Measurements from ENCODE around the gene CARNS1. TPM values are rescaled to one million over a fixed set of nuclear protein-coding genes. Genes with fewer than 3 reads are reported as not detected.

The CARNS1 gene
- total RNA-seq, 6 experiments from 2014 or later: 0.05 to 0.14 (median 0.06) TPM; not detected in 1

DNA sequence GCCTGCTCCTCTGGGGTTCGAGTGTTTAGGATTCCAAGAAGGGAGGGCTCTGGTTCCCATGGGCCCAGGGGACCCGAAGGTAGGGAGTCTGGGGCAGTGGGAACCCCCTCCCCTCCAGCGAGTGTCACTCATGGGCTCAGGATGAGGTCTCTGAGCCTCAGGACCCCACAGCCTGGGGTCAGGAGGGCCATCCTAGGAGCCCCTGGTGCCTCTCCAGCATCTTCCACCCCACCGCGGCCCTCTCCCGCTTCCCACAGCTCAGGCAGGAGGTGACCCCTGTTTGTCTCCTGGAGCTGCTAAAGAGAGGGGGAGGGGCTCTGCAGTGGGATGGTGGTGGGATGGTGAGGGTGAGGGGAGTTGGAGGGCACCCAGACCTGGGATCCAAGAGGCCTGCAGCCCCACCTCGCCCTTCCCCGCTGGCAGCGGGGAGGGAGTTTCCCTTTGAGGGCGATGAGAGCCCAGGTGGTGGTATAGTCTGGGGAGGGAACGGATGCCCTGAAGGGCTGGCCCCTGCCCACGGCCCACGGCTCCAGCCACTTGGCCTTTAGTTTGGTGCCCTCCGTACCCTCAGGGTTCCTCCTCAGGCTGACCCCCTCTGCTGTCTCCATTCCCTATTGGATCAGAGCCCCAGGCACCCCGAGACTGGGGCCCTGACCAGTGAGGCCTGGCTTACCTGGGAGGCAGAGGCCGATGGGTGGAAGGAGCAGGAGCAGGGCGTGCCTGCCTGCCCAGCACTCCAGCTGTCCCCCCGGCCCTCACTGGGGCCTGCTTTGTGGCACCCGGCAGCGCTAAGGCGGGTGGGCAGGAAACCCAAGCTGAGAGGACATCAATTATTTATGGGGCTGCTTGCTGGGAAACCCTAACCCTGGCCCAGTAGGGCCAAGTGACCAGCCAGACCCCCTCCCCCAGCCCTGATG lies 38.6 kb downstream of the CARNS1 start:
- no peak overlapping the region for H3K4me3 Mint-ChIP-seq
- peaks cover 13% of the 10 kb centered on the region for H3K27me3 Mint-ChIP-seq (ENCODE audit: insufficient read depth)
- H3K36me3 Mint-ChIP-seq (ENCODE audit: low read depth): no peaks in the 10 kb centered on the region
- H3K4me1 Mint-ChIP-seq (ENCODE audit: low read depth): no peaks in the 10 kb centered on the region
- TF ChIP-seq, protein P1, sequence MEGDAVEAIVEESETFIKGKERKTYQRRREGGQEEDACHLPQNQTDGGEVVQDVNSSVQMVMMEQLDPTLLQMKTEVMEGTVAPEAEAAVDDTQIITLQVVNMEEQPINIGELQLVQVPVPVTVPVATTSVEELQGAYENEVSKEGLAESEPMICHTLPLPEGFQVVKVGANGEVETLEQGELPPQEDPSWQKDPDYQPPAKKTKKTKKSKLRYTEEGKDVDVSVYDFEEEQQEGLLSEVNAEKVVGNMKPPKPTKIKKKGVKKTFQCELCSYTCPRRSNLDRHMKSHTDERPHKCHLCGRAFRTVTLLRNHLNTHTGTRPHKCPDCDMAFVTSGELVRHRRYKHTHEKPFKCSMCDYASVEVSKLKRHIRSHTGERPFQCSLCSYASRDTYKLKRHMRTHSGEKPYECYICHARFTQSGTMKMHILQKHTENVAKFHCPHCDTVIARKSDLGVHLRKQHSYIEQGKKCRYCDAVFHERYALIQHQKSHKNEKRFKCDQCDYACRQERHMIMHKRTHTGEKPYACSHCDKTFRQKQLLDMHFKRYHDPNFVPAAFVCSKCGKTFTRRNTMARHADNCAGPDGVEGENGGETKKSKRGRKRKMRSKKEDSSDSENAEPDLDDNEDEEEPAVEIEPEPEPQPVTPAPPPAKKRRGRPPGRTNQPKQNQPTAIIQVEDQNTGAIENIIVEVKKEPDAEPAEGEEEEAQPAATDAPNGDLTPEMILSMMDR (IDR thresholded peaks at IDR 0.05): no peak
- no peak overlapping the region for H3K27ac Mint-ChIP-seq
- no peaks in the 10 kb centered on the region for H3K9me3 Mint-ChIP-seq
- no peak for DNase-seq

DNA sequence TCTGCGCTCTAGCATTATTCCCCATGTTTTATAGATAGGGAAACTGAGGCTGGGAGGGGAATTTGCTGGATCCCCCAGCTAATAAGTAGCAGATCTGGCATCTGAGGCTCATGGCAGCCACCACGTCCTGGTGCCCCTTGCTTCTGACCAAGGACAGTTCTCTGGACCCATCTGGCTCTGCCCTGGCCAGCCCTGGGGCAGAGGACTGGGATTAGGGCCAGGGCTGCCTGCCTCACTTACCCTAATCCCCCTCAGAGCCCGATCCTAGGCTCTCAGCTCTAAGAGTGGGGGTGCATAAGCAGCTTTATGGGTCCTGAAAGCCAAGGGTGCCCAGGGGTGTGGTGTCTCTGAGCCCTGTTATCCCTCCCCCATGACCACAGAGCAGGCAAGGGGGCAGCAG lies 39.6 kb downstream of the CARNS1 start, which contains the start of gene CABP4:
TSS of gene CABP4 (plus strand) at position 301 of the 400 bp plus-strand sequence. CDS start at position 371, 70 bp downstream.
- Mint-ChIP-seq H3K36me3 (ENCODE audit: low read depth) (no peaks in the 10 kb centered on the region), H3K9me3 (no peaks in the 10 kb centered on the region), H3K27me3 (ENCODE audit: insufficient read depth) (peaks cover 12% of the 10 kb centered on the region)

DNA sequence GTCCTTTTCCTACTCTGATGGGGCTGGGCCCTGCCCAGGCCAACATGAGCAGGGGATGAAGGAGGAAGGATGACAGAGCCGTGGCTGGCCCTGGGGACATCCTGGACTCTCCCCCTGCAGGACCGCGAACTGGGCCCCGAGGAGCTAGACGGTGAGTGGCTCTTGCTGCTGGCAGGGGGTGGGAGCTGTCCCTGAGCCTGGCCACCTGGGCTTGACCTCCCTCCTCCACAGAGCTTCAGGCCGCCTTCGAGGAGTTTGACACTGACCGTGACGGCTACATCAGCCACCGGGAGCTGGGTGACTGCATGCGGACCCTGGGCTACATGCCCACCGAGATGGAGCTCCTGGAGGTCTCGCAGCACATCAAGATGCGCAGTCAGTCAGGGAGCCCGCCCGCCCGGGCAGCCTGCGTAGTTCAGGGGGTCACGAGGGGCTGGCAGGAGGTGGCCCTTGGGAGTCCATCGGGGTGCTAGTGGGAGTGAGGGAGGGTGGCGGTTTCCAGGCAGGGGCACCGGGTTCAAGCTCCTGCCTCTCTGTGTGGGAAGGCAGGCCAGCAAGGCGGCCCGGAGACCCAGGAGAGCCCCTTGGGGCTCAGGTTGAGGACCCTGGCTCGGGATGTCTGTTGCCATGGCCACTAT lies 40.7 kb downstream of the CARNS1 start:
- peaks cover 5% of the 10 kb centered on the region for H3K27me3 Mint-ChIP-seq (ENCODE audit: insufficient read depth)
- no peak overlapping the region for H3K27ac Mint-ChIP-seq
- TF ChIP-seq, protein P1 (IDR thresholded peaks at IDR 0.05): no peak
- H3K9me3 Mint-ChIP-seq: no peaks in the 10 kb centered on the region
- H3K36me3 Mint-ChIP-seq (ENCODE audit: low read depth): no peaks in the 10 kb centered on the region
- no peak for DNase-seq
- H3K4me3 Mint-ChIP-seq: no peak overlapping the region
- no peaks in the 10 kb centered on the region for H3K4me1 Mint-ChIP-seq (ENCODE audit: low read depth)

More for the DNA sequence above, 39.6 kb downstream of the CARNS1 start, which contains the start of gene CABP4:
- TF ChIP-seq, protein P1 (IDR thresholded peaks at IDR 0.05): no peak
- no peak for DNase-seq
- Mint-ChIP-seq H3K4me1 (ENCODE audit: low read depth) (no peaks in the 10 kb centered on the region), H3K27ac (no peak within 1 kb of the TSS), H3K4me3 (no peak within 1 kb of the TSS)

DNA sequence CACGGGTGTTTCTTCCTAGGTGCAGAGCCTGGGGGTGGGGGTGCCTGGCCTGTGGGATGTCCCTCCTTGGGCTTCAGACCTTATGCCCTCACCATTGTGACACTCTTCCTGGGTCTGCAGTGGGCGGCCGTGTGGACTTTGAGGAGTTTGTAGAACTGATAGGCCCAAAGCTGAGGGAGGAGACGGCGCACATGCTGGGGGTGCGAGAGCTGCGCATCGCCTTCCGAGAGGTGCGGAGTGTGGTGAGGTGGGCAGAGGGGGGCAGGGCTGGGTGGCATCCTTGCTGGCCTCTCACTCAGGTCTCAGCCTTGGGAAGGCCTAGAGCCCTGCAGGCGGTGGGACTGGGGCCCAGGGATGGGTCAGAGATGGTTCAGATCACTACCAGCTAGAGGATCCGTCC lies 42.0 kb downstream of the CARNS1 start:
- Mint-ChIP-seq H3K27ac (no peak overlapping the region), H3K4me1 (ENCODE audit: low read depth) (no peaks in the 10 kb centered on the region), H3K27me3 (ENCODE audit: insufficient read depth) (peaks cover 2% of the 10 kb centered on the region), H3K4me3 (no peak overlapping the region), H3K9me3 (no peaks in the 10 kb centered on the region), H3K36me3 (ENCODE audit: low read depth) (no peaks in the 10 kb centered on the region)
- DNase-seq: no peak
- TF ChIP-seq, protein P1 (IDR thresholded peaks at IDR 0.05): no peak

DNA sequence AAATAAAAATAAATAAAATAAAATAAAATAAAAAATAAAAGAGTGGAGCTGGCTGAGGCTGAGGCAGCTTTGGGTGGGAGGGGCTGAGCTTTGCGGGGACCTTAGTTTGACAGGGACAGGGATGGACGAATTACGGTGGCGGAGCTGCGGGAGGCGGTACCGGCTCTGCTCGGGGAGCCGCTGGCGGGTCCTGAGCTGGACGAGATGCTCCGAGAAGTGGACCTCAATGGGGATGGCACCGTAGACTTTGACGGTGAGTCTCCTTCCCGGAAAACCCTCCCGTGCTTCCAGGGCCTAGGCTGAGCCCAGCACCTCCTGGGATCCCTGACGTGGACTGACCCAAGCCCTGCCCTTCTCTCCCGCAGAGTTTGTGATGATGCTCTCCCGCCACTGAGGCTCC lies 42.8 kb downstream of the CARNS1 start:
- no peaks in the 10 kb centered on the region for H3K36me3 Mint-ChIP-seq (ENCODE audit: low read depth)
- DNase-seq: no peak
- H3K4me1 Mint-ChIP-seq (ENCODE audit: low read depth): no peaks in the 10 kb centered on the region
- TF ChIP-seq, protein P1 (IDR thresholded peaks at IDR 0.05): no peak
- no peak overlapping the region for H3K27ac Mint-ChIP-seq
- H3K27me3 Mint-ChIP-seq (ENCODE audit: insufficient read depth): peaks cover 2% of the 10 kb centered on the region
- no peaks in the 10 kb centered on the region for H3K9me3 Mint-ChIP-seq
- no peak overlapping the region for H3K4me3 Mint-ChIP-seq
